Nasal cavity respiratory epithelium epithelial cell of viscerocranial mucosa (primary cell): ENCODE results near the gene POLR3A. TPM values are rescaled to one million over a fixed set of nuclear protein-coding genes. Genes with fewer than 3 reads are reported as not detected.

ENCODE experiments used
- total RNA-seq: library from RNA; depleted of rRNA; stranded (reverse); fragments of >200 nt; gene quantifications from 2 replicates; pipeline ENCODE4 v1.2.3, GENCODE V29; 2014

The POLR3A gene
- 22.1 and 22.2 TPM in 2 replicates for total RNA-seq

GRCh38 chr10:78029269-78030226, at the start of gene POLR3A:
Gene POLR3A, minus strand, starts transcription at chr10:78029515. Its CDS starts 108 bp downstream, at chr10:78029407.

GRCh38 chr10:78033637-78034470, 4.5 kb upstream of the POLR3A start, which contains the start of gene RPS24:
Gene RPS24, plus strand, starts transcription at chr10:78033863. Its CDS starts 39 bp downstream, at chr10:78033902.

GRCh38 chr10:77926566-77927401, 102.5 kb downstream of the POLR3A start, which contains the start of gene DLG5:
Gene DLG5, minus strand, starts transcription at chr10:77926755. Its CDS starts 235 bp downstream, at chr10:77926520.

Other genes with a start within 250 kb of the POLR3A start
- 37.6 and 91.8 TPM in 2 replicates for gene DLG5, start 102.8 kb downstream of the POLR3A start, total RNA-seq
- 2,680 and 3,183 TPM in 2 replicates for gene RPS24, start 4.3 kb upstream of the POLR3A start, total RNA-seq